Hippocampal formation (tissue), 2 donors: ENCODE measurements around the gene PSMB7.

ENCODE experiments used
- DNase-seq, 2 donors: peaks; one replicate each; lab custom pipeline; 2025; lab: John Stamatoyannopoulos, UW

The PSMB7 gene

GRCh38 chr9:124411514-124412227, 3.6 kb downstream of the PSMB7 start:
- no peak for DNase-seq

DNA sequence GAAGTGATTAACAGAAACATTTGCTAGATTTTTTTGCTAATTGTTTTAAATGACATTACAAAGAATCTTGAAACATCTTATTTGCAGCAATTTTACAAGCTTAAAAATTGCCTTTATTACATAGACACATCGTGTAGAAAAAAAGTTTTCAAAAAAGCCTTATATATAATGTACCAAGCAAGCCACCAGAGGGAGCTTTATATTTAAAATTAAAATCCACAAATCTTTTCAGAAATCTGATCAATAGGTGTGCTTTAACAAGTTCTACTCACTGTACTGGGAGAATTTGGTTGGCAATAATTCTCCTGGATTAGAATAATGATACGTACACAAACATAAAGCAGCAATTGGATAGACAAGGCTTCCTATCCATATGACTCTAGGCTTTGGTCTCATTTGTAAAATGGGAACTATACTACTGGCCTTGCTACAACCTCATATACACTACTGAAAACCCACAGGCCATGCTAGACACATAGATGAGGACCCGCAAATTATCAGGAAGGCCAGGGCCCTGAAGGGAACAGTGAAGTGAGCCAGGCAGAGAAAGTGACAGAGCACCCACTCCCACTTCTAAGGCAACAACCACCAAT, 4.8 kb downstream of the PSMB7 start:
- DNase-seq, result no peak

GRCh38 chr9:124409410-124409809, 5.8 kb downstream of the PSMB7 start:
- DNase-seq, result no peak

DNA sequence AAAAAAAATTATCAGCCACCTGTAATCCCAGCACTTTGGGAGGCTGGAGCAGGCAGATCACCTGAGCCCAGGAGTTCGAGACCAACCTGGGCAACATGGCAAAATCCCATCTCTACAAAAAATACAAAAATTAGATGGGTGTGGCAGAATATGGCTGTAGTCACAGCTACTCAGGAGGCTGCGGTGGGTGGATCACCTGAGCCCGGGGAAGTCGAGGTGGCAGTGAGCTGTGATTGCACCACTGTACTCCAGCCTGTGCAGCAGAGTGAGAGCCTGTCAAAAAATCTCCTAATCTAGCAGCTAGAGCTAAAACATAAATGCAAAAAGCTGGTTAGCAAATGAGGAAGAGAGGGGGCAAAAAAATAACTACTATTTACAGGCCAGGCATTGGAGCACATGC, 12.0 kb downstream of the PSMB7 start:
- DNase-seq, result no peak

- no peak for DNase-seq
Observed at GRCh38 chr9:124399968-124400940, 15.0 kb downstream of the PSMB7 start.

- DNase-seq, result no peak
Observed at GRCh38 chr9:124399323-124399967, 15.8 kb downstream of the PSMB7 start.

DNA sequence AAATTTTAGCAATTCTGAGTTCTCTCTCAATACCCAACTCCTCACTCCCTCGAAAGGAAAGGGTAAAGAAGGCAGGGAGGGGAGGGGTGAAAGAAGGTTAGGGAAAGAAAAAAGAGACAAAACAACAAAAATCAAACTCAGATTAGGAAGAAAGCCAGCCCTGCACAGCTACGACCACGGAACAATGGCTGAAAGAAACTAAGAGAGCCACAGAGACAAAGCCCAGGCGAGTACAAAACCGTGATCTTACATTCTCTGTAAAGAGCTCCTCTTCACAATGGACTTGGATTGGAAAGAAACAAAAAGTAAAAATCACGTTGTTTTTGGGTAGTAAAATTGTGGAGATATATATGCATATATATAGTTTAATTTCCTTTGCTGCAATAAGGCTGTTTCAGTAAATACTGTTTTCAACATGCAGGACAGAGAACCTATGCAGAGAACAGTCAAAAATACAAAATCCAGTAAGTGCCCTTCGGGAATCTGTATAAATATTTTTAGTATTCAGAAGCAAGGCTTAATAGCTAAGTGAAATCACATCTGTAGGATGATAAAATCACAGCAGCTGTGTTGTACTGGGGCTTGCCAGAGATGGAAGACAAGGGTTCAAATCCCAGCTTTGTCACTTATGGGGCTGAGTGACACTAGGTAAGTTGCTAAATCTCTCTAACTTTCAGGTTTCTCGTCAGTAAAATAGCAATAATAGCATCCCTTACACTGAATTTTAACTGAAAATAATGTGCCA, 16.9 kb downstream of the PSMB7 start:
- no peak for DNase-seq

DNA sequence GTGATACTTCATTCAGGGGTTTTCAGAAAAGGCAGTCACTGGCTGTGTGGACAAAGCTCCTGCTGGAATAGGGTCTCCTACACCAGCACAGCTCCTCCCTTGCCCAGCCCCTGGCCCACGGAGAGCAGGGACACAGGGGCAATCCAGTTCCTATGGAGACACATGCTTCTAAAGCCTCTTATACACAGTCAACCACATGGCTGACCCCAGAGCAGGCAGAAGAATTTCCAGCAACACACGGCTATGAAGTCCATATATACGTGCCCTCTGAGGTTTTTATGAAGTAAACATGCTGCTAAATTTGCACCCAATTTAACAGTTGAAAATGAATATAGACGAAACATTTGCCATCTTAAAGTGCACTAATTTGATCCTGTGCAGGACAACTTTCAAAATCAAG, 19.4 kb downstream of the PSMB7 start:
- no peak for DNase-seq

- no peak for DNase-seq
Observed at GRCh38 chr9:124394596-124394995, 20.6 kb downstream of the PSMB7 start.

DNA sequence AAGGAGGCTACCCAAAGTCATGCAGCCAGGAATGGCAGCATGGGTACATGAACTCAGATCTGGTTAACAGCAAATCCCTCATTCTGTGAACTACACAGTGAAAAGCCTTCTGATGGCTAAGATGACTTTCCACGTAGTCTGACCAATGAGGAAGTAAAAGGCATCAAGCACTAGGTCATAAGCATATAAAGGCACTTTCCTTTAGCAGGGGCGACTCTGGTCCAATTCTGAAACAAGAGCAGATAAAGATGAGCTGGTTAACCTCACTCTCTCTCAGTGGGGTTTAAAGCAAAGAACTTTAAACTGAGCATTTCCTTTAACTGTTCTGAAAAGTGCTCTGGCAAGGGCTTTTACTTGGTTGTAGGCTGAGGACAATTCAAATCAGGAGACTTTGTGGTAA, 21.1 kb downstream of the PSMB7 start:
- DNase-seq, result no peak

DNA sequence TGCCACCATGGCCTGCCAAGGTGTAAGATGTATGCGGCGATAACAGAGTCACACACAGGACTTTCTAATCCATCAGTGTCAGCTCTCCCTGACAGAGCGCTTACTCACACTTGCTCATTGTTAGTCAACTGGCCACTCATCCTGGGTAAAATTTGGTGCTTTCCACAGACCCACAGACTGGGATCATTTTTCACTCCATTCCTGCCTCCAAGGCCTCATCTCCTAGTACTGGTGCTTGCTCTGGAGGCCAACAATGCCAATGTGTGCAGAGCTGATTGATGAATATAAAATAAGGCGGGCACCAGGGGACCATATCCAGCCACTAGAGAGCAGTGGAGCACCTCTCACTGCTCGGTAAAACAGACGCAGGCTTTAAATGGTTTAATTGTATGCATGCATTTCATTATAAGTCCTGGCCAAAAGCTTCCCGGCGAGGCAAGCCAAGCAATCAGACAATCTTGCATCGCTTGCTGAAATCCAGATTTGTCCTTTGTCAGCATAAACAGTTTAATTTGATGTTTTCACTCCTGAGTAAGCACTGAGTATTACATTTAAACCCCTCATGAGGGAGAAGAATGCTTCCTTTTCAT, 22.3 kb downstream of the PSMB7 start:
- peak; percentile 72 to 85 for DNase-seq

DNA sequence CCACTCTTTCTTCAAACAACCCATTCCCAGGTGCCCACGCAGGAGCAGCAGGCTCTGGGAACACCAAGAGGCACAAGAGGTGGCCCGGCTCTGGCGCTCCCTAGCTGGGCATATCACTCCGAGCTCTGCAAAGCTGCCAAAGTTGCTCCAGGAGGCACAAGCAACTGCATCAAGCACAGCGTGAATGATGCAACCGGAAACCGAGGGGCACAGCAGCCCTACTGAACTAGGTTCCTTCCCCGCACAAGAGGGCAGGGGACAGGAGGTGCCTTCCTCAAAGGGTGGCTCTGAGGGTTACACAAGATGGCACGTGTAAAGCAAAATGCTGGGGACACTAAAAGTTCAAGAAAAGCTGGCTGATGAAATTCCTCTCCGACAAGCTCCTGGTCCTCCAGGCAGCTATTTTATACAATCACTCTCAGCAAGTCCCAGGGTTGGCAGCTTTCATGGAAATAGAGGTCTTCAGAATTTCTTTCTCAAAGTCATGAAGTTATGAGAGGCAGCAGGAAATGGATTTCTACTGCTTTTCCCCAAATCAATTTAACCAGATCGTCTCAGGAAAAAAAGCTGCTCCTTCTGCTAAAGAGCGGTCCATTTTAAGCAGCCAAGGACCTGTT, 22.9 kb downstream of the PSMB7 start:
- DNase-seq, result no peak

DNA sequence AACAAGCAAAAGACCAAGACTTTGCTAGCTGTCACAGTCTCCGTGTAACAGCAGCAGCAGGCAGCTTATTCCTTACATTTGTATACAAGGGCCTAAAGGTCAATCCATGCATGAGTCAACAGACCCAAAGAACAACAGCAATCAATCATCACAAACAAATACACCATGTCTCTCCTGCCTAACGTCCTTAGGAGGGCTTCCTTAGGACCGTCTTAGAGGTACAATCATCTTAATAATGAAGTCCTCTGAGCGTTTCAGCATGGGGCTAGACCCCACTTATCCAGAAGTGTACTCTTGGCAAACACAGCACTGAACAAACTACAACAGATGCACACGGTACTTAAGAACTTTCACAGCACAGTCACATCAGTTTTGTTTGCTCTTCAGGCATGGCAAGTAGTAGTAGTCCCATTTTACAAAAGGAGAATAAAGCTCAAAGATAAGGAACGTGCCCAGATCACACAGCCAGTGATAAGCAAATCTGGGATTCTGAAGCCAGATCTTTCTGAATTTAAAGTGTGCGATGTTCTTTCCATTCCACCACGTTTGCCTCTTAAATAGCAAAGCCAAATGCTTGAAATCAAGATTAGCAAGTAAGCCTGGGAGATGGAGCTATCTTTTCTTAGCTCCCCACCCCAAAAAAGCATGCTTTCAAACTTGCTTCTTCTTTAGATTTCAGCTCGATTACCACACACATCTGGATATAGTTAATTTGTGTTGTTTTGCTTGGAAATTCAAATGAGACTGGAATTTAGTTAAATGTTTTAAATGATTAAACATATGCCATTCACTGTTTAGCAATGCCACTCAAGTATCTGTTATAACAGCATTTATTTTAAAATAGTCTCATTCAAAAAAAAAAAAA, 24.2 kb downstream of the PSMB7 start:
- no peak for DNase-seq

GRCh38 chr9:124389146-124389939, 25.9 kb downstream of the PSMB7 start:
- DNase-seq, result no peak

GRCh38 chr9:124388275-124389048, 26.8 kb downstream of the PSMB7 start:
- DNase-seq, result no peak

GRCh38 chr9:124386201-124386600, 29.0 kb downstream of the PSMB7 start:
- DNase-seq, result no peak

GRCh38 chr9:124385623-124386022, 29.6 kb downstream of the PSMB7 start:
- no peak for DNase-seq

GRCh38 chr9:124384846-124385245, 30.4 kb downstream of the PSMB7 start:
- DNase-seq, result no peak
